PC-3 (cell line): Measurements from ENCODE around the gene TMOD2. TPM values are rescaled to one million over a fixed set of nuclear protein-coding genes. Genes with fewer than 3 reads are reported as not detected.

Experiments
- ATAC-seq: fragments of 200-7000 bp; cut with Tn5 transposase; 2 replicates; pipeline ENCODE4 v1.9.1; 2020; ENCODE audit warnings: mild to moderate bottlenecking, moderate library complexity
- BruUV-seq: library from RNA; stranded (reverse); fragments of 400-500 nt; replicated peaks from 2 replicates; lab custom pipeline; 2021; lab: Mats Ljungman, UMichigan
- CTCF ChIA-PET: fragments of 300-600 bp; sonication (Branson Sonifier 250); formaldehyde crosslinking; loops from one replicate; lab custom pipeline; 2022; ENCODE audit warnings: antibody characterized with exemption; lab: Charles Lee
- POLR2A ChIA-PET: fragments of 300-600 bp; sonication (Branson Sonifier 250); formaldehyde crosslinking; loops from one replicate; lab custom pipeline; 2022; ENCODE audit warnings: antibody characterized with exemption; ENCODE audit not compliant: unreplicated experiment; lab: Charles Lee
- DNase-seq: peaks from one replicate; pipeline ENCODE4 v3.0.0-alpha.2; 2015
- H2AFZ ChIP-seq: fragments of 300-600 bp; sonication (generic); 2 replicates; pipeline ENCODE4 v1.6.0; 2016; ENCODE audit warnings: antibody characterized with exemption, low read length
- H3F3A ChIP-seq: fragments of 300-600 bp; sonication (generic); one replicate; pipeline ENCODE4 v1.6.0; 2017; ENCODE audit warnings: antibody characterized with exemption, low read length, control low read depth, mild to moderate bottlenecking; ENCODE audit not compliant: unreplicated experiment
- H3K27ac ChIP-seq: fragments of 300-600 bp; sonication (generic); 2 replicates; pipeline ENCODE4 v1.5.1; 2016; ENCODE audit warnings: mild to moderate bottlenecking, low read length
- H3K27me3 ChIP-seq: fragments of 300-600 bp; sonication (generic); 2 replicates; pipeline ENCODE4 v1.6.1; 2016; ENCODE audit warnings: low read length, mixed read lengths
- H3K36me3 ChIP-seq: fragments of 300-600 bp; sonication (generic); 2 replicates; pipeline ENCODE4 v1.6.1; 2016; ENCODE audit warnings: low read depth, mixed run types, low read length, mixed read lengths
- H3K4me1 ChIP-seq: fragments of 300-600 bp; sonication (generic); 2 replicates; pipeline ENCODE4 v1.5.1; 2016; ENCODE audit warnings: low read length; ENCODE audit not compliant: insufficient read depth
- H3K4me2 ChIP-seq: fragments of 300-600 bp; sonication (generic); 2 replicates; pipeline ENCODE4 v1.6.0; 2016; ENCODE audit warnings: low read length
- H3K4me3 ChIP-seq: fragments of 300-600 bp; sonication (generic); 2 replicates; pipeline ENCODE4 v1.5.1; 2016; ENCODE audit warnings: mild to moderate bottlenecking, low read length, mixed read lengths
- H3K79me2 ChIP-seq: fragments of 300-600 bp; sonication (generic); 2 replicates; pipeline ENCODE4 v1.6.1; 2017; ENCODE audit warnings: low read length, mixed read lengths
- H3K9ac ChIP-seq: fragments of 300-600 bp; sonication (generic); 2 replicates; pipeline ENCODE4 v1.6.0; 2016; ENCODE audit warnings: mild to moderate bottlenecking, low read length
- H3K9me2 ChIP-seq: fragments of 300-600 bp; sonication (generic); replicated peaks from 2 replicates; pipeline ENCODE4 v1.6.1; 2016; ENCODE audit warnings: mixed run types, low read length, mixed read lengths
- H3K9me3 ChIP-seq: fragments of 300-600 bp; sonication (generic); 2 replicates; pipeline ENCODE4 v1.6.1; 2016; ENCODE audit warnings: low read length, mixed read lengths
- H4K20me1 ChIP-seq: fragments of 300-600 bp; sonication (generic); 2 replicates; pipeline ENCODE4 v1.6.1; 2016; ENCODE audit warnings: low read length, mixed read lengths
- EZH2 ChIP-seq: fragments of 300-600 bp; sonication (generic); IDR thresholded peaks from one replicate; pipeline ENCODE4 v1.6.1; 2017; ENCODE audit warnings: antibody characterized with exemption, mild to moderate bottlenecking, low read length; ENCODE audit not compliant: unreplicated experiment
- EZH2phosphoT487 ChIP-seq: fragments of 300-600 bp; sonication (generic); IDR thresholded peaks from 2 replicates; pipeline ENCODE4 v1.6.1; 2018; ENCODE audit warnings: mild to moderate bottlenecking, antibody characterized with exemption, low read length, borderline replicate concordance
- intact Hi-C: fragments of 100-400 bp; cut with micrococcal nuclease; formaldehyde crosslinking; loops from 2 replicates; pipeline ENCODE4 v1.9.0; 2023
- total RNA-seq: library from RNA; depleted of rRNA; stranded (reverse); fragments of >200 nt; gene quantifications from 2 replicates; pipeline ENCODE4 v1.2.3, GENCODE V29; 2014
- TF ChIP-seq, protein P1 (sequence below): fragments of 300-600 bp; sonication (generic); conservative IDR thresholded peaks from 2 replicates; pipeline ENCODE4 v1.5.1; 2017; ENCODE audit warnings: antibody characterized with exemption, low read depth, mild to moderate bottlenecking, low read length

The TMOD2 gene
- total RNA-seq, 1 experiment from 2014 or later: 0.95 TPM

- H3K4me2 ChIP-seq: no peak overlapping the region
- 0 out of 2 replicates have a peak, but pooled peaks cover under 1% of the 10 kb centered on the region for H3K4me1 ChIP-seq
- intact Hi-C loops: no loop called here
- no peaks in the 10 kb centered on the region for H3K9me3 ChIP-seq
- no peak overlapping the region for H3K27ac ChIP-seq
- no peak overlapping the region for H2AFZ ChIP-seq
- no peaks in the 10 kb centered on the region for H3K36me3 ChIP-seq
- no peak overlapping the region for H3K9ac ChIP-seq
- H4K20me1 ChIP-seq: no peaks in the 10 kb centered on the region
- CTCF ChIA-PET: no interaction called here
- H3K27me3 ChIP-seq: no peaks in the 10 kb centered on the region
- POLR2A ChIA-PET: no interaction called here
- TF ChIP-seq EZH2: no peak
- TF ChIP-seq, protein P1, sequence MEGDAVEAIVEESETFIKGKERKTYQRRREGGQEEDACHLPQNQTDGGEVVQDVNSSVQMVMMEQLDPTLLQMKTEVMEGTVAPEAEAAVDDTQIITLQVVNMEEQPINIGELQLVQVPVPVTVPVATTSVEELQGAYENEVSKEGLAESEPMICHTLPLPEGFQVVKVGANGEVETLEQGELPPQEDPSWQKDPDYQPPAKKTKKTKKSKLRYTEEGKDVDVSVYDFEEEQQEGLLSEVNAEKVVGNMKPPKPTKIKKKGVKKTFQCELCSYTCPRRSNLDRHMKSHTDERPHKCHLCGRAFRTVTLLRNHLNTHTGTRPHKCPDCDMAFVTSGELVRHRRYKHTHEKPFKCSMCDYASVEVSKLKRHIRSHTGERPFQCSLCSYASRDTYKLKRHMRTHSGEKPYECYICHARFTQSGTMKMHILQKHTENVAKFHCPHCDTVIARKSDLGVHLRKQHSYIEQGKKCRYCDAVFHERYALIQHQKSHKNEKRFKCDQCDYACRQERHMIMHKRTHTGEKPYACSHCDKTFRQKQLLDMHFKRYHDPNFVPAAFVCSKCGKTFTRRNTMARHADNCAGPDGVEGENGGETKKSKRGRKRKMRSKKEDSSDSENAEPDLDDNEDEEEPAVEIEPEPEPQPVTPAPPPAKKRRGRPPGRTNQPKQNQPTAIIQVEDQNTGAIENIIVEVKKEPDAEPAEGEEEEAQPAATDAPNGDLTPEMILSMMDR: no peak
- TF ChIP-seq EZH2phosphoT487: no peak
- no peak overlapping the region for H3K4me3 ChIP-seq
- no peak for ATAC-seq
- no TSS peak for BruUV-seq
- DNase-seq: no peak
- no peaks in the 10 kb centered on the region for H3K9me2 ChIP-seq
- no peaks in the 10 kb centered on the region for H3F3A ChIP-seq
- no peaks in the 10 kb centered on the region for H3K79me2 ChIP-seq
Observed at GRCh38 chr15:51757450-51757849, 6.1 kb downstream of the TMOD2 start.

DNA sequence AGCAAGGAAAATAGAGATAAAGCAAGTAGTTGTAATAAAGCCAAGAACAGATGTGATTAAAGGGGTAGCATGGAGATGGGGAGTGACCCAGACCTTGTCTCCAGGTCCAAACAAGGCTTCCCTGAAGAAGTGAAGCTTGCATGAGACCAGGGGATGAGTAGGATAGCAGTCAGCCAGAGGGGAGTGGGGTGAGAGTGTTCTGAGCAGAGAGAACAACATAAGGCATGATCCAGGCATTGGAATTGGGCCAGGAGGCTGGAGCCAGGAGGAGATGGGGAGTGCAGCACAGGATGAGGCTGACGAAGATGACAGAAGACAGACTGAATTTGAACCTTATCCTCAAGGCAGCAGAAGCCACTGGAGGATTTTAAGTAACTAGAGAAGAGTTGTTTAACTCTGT is 7.2 kb downstream of the TMOD2 start:
- Histone ChIP-seq H3F3A (no peaks in the 10 kb centered on the region), H3K4me3 (no peak overlapping the region), H3K27me3 (no peaks in the 10 kb centered on the region), H3K9me2 (no peaks in the 10 kb centered on the region), H3K9me3 (no peaks in the 10 kb centered on the region), H4K20me1 (no peaks in the 10 kb centered on the region), H2AFZ (no peak overlapping the region), H3K9ac (no peak overlapping the region), H3K27ac (no peak overlapping the region), H3K4me1 (no peaks in the 10 kb centered on the region), H3K36me3 (no peaks in the 10 kb centered on the region), H3K4me2 (no peak overlapping the region), H3K79me2 (no peaks in the 10 kb centered on the region)
- CTCF ChIA-PET: interaction anchor here (0.6 kb wide), 1 partner anchor 149 kb away, joined by 5 read pairs; no protein-coding TSS in a partner anchor
- DNase-seq (no peak), ATAC-seq (no peak)
- no TSS peak for BruUV-seq
- TF ChIP-seq, protein P1: no peak
- no peak for TF ChIP-seq EZH2phosphoT487
- TF ChIP-seq EZH2: no peak
- intact Hi-C loops: no loop called here
- POLR2A ChIA-PET: no interaction called here

GRCh38 chr15:51759557-51760070 is 8.2 kb downstream of the TMOD2 start:
- DNase-seq: no peak

More at GRCh38 chr15:51759557-51760070, 8.2 kb downstream of the TMOD2 start:
- no peak for ATAC-seq
- no peaks in the 10 kb centered on the region for H3K9me2 ChIP-seq
- no TSS peak for BruUV-seq
- TF ChIP-seq, protein P1: no peak; the same call in 1 of the 2 replicates
- no peaks in the 10 kb centered on the region for H4K20me1 ChIP-seq
- intact Hi-C loops: no loop called here
- H3K4me2 ChIP-seq: no peak overlapping the region
- ChIA-PET CTCF (no interaction called here), POLR2A (no interaction called here)
- no peaks in the 10 kb centered on the region for H3K4me1 ChIP-seq
- no peaks in the 10 kb centered on the region for H3F3A ChIP-seq
- no peaks in the 10 kb centered on the region for H3K36me3 ChIP-seq
- no peak overlapping the region for H2AFZ ChIP-seq
- H3K27me3 ChIP-seq: no peaks in the 10 kb centered on the region
- no peaks in the 10 kb centered on the region for H3K9me3 ChIP-seq
- no peaks in the 10 kb centered on the region for H3K79me2 ChIP-seq
- H3K27ac ChIP-seq: no peak overlapping the region
- no peak overlapping the region for H3K9ac ChIP-seq
- no peak overlapping the region for H3K4me3 ChIP-seq
